TTC549 (cell line): ENCODE measurements around the gene FAM81B.

Experiments used
- FAIRE-seq: peaks from 2 replicates; lab custom pipeline; 2012; peaks lifted over from hg19 to GRCh38; lab: Jason Lieb, UNC

Gene FAM81B

DNA sequence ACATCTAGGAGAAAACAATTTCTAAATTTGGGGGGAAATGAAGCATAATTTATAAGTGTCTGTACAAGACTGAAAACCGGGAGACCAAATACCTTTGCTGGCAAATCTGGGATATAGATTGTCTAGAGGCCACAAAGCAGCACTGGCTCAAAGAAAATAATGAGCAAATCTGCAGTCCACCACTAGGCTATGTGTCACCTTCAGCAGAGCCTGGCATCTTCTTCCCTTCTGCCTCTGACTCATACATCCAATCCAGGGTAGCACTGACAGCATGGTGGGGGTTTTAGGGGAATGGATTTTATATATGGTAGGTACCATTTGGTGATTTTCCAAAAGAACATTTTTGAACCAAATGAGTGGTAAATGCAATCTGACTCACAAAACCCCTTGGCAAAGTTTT lies 12.8 kb downstream of the FAM81B start:
- FAIRE-seq, result no peak

DNA sequence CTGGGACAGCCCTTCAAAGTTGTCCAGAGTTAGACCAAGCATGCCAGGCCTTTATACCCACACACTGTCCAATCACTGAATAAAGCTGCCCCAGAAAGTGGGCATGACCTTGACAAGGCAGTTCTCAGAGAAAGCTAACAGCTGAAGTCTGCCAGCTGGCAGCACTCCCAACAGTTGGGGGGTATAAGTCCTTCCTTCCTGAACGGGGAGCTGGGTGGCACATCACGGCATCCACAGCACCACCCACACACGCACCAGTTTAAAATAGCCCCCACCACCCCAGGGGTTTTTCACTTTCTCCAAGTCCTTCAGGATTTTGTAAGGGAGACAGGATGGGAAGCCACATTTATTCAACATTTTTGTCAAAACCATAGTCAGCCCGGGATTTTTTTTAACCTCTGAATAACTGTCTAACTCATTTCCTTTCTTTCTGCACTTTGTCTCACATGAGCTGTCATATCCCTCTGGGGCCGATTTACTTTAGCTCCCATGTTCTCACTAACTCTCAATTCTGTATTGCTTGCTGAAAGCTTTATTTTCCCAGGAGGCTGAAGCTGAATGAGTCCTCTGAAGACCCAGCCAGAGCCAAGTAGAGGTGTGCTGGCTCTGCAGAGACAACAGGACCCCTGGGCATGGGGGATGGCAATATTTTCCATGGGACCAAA lies 15.4 kb downstream of the FAM81B start:
- no peak for FAIRE-seq

DNA sequence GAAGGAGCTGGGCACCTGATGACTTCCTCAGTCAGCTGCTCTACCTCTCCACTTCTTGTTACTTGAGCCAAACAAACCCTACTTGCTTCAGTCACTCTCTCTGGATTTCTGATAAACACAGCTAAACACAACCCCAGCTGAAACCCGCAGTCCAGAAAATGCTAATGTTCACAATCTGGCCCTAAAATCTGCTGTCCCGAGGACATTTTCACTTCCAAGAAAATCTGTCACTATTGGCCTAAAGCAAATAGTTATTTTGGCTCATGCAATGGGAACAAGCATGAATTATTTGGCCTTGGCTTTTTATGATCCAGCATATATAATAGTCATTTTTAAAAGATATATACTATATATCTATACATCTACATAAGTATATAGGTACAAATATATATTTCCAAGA lies 19.1 kb downstream of the FAM81B start:
- FAIRE-seq, result no peak

DNA sequence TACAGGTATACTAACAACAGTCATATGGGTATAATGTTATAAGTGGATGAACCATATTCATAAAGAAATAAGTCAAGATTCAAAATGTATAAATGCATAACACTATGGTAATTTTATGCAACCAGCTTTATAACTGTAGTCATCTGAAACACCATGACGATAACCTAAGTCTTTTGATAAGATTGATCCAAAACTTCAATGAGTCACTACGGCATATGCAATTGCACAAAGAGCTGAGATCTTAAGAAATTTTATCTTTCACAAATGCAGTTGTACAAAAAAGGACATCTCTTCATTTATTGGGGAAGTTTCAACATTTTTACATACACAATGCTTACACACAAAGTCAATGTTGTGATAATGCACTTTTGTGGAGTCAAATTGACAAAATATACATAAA lies 20.3 kb downstream of the FAM81B start:
- no peak for FAIRE-seq

DNA sequence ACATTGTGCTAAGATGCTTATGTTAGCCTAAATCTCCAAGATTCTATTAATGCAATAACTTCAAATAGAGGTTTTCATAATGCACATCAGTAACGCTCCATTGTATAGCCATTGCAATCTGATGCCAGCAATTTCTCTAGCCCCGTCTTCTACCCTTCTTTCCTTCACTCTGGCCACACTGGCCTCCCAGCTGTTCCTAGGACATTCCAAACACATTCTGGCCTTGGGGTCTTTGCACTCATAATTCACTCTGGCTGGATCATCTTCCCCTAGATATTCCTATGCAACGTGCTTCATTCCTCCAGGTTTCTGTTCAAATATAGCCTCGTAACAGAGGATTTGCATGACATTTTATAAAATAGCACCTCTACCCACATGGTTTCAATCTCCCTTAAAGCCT lies 23.3 kb downstream of the FAM81B start:
- FAIRE-seq, result no peak

DNA sequence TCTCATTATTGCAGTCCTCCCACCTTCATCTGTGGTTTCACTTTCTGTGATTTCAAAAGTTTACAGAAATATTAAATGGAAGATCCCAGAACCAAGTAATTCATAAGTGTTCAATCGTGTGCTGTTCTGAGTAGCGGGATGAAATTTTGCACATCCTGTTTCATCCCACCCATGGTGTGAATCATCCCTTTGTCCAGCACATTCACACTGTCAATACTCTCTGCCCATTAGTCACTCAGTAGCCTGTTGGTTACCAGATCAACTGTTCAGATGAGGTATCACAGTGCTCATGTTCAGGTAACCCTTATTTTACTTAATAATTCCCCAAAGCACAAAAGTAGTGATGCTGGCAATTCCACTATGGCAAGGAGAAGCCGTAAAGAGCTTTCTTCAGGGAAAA lies 26.8 kb downstream of the FAM81B start:
- FAIRE-seq, result no peak

DNA sequence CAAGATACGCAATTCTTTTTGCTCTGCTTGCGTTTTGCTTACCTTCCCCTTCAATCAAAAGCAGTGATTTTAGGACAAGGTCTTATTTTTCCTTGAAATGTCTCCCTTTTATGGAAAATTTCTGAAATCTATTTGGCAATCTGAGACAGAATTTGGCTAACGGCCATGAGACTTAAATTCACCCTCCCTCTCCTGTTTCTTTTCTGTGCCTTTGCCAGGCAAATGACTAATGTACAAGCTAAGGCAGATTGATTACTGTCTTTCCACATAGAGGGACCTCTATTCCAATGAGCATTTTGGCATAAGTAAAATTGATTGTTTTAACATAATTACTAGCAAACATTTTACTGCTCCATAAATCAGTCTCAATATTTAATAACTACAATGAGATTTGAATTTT lies 31.7 kb downstream of the FAM81B start:
- no peak for FAIRE-seq

DNA sequence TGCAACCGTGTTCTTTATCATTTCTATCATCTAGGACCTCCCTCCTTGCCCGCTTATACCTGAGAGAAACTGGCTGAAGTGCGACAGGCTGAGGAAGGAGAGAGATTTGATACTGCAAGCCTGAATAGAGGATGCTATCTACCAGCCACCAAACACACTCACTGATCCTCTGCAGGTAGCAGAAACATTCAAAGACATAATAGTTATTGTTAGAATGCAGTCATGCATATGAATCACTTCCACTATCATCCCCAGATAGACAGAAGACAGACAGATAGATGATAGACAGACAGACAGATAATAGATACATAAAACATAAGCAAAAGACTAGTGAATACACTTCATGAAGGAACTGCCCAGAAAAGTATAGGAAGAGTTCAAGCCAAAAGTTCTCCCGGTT lies 32.9 kb downstream of the FAM81B start:
- FAIRE-seq, result no peak

DNA sequence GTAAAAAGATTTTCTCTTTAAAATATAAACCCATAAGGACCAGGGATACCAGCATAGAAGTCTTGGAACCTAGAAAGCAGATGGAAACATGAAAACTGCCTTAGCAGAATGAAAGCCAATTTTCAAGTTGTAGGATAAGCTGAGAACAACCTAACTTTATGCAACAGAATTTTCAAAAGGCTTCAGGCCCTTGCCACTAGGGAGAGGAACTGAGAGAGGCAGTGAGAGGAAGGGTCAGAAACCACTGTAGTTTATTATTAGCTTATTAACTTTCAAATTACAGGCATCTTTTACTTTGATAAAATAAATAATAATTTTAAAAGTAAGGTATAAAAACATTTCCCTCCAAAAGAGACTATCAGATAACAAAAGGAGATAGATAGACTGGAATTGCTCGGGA lies 33.4 kb downstream of the FAM81B start:
- FAIRE-seq, result no peak

DNA sequence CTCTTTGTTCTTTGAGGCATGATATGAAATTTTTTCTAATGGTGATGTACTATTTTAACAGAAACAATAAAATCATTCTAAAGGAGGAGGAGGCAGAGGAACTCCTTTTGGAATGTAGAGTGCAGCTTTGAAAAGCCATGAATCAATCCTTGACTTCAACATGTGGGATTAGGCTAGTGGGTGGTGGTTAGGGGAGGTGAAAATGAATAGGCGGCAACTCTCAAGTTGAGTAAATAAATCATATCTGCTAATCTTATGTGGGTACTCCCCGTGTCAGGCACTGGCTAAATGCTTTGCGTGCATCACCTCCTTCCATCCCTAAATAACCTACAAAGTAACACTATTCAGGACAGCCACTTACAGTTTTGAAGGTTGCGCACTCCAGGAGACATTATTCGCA lies 35.1 kb downstream of the FAM81B start:
- FAIRE-seq, result no peak

DNA sequence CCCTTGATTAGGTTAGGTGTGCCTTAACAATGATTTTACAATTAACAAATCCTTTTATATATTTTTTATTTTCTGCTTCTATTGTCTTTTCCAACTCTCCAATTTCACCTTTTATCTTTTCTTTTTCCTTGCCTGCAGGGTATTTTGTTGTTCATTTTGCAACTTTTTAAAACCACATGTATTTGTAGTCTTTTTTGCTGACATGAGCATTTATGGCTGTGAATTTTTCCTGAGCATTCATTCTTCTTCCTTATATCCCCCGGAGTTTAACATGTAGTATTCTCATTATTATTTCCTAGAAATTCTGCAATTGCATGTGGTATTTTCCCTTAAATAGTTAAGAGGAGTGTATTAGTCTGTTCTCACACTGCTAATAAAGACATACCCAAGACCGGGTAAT lies 41.6 kb downstream of the FAM81B start:
- no peak for FAIRE-seq

DNA sequence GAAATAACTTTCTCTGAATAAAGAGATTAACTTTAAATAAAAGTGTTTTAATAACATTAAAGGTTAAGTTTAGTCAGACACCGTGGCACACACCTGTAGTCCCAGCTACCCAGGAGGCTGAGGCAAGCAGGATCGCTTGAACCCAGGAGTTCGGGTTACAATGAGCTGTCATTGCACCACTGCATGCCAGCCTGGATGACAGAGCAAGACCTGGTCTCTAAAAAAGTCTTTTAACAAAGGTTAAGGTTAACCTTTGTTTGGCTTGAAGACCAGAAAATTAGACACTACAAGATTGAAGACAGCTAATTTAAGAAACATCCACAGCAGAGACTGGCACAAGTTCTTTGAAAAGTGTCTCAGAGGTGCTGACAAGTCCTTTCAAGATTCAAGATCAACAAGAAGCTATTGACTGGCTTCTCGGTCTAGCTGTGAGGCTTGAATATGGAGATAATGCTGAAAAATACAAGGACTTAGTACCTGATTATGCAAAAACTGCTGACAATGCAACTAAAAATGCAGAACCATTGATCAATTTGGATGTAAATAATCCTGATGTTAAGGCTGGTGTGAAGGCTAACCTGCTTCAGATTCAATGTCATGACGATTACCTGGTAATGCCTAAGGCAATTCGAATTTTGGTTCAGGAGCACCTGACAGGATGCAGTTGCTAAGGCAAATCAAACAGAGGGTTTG lies 48.8 kb downstream of the FAM81B start:
- FAIRE-seq, result no peak

DNA sequence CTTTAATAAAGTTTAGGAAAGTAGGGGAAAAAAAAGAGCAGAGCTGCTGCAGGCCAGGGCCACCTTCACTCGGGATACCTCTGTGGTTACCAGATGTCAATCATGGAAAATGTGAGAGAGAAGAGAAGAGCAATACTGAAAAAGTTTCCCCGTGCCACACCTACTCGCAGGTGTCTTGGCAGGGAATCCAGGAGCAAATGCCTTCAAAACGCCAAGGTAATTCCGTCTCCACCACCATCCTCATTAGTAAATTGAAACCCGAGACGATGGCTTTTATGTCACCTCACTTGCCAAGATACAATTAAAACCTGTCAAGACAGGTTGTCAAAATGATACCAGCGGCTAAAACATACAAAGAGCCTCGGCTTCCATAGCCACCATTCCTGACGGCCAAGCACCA lies 49.7 kb downstream of the FAM81B start:
- no peak for FAIRE-seq

DNA sequence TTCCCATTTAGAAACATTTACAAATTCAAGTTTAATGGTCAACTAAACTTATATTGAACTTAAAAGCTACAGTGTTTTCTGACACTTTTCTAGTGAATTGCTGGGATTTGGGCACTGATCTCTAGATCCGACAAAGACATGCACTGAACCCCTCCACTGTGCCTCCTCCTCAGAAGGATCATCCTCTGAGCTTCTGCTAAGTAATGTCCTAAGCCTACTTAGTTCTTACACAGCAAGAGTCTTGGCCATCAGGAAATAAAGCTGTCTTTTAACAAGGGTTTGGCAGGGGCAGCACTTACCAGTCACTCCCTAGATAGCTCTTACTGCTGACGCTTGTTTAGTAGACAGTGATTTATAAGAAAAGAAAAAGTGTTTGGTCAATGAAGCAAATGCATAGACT lies 50.5 kb downstream of the FAM81B start:
- no peak for FAIRE-seq

DNA sequence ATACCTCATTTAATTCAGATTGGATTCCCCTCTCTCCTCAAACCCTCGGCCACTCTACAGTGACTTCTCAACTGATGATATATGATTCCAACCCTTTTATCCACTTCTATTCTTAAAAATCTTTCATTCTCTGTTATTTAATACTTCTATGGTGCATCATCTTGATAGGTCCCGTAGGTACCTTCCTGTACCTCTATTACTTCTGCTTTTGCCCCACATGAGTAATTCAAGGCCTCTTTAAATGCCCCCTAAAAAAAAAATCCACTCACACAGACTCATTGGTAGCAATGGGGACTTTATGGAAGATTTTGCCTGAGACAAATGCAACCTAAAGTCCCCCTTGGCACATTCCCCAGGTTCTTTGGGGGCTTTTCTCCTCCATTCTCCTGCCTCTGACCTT lies 54.3 kb downstream of the FAM81B start:
- FAIRE-seq, result no peak

DNA sequence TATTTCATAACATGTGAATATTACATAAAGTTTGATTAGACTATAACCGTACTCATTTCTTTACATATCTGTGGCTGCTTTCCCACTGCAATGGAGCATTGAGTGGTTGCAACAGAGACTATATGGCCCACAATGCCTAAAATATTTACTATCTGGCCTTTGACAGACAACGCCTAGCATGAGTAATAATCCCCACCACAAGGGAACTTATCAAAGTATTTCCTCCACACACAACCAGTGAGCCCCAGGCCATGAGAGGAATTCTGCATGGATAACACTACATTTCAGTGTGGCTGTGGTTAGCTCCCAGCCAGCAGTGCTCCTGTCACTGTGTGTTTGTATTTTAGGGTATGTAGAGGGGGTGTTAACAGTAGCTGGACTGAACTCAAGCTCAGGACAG lies 54.8 kb downstream of the FAM81B start:
- no peak for FAIRE-seq

DNA sequence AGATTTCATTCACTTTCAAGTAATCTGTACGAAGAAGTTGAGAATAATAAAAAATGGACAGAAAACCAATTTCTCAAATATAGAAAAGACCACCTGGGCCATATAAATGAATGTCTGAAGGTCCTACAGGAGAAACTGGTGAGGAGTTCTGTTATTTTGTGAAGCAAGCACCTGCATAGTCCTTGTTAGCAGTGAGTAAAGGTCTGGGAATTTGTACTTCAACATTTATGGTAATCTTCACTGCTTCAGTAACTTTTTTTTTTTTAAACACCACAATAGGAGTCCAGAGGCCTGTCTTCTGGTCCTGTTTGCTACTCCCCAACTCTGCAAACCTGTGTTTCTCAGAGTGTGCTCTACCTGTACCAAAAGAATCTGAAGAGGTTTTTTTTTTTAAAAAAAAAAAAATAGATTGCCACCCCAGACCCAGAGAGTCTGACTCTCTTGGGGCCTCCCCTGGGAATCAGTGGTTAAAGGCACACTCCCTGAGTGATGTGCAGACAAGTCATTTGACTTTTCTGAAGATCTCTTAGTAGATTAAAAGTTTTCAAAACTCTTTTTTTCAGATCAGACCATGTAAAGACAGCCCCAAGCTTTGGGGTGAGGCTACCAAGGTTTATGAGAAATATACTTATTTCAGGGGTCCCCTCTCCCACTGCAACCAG lies 55.5 kb downstream of the FAM81B start:
- FAIRE-seq, result no peak

DNA sequence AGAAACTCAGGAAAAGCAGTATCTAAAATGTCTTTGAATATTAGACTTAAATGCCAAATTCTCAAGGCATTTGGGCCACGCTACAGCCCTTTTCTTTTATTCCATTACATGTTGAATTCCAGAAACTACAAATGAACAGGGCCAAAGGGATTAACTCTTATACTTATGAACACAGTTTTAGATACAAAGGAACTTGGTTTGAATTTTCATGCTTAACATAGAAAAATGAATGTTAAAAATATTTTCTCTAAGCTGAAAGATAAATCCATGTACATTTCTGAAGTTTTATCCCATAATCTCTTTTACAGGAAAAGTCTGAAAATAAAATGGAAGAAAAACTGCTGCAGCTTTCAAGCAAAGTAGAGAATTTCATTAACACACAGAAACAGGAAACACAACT lies 56.8 kb downstream of the FAM81B start:
- no peak for FAIRE-seq

DNA sequence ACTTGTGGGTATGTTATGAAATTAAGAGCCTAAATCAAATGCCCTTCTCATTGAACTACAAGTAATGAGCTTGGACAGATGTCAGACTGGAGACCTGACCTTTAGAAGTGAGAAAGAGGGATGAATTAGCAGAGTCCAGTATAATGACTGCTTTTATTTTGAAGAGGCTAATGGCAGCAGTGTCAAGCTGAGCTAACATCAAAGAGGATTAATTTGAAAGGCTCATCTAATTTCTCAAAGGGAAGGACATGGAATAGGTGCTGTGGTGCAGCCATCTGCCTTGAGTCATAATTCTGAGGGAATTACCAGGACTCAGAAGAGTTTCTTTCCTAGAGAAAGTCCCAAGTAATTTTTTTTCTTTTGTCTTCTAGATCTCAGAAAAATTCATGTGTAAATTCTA lies 57.6 kb downstream of the FAM81B start:
- no peak for FAIRE-seq

DNA sequence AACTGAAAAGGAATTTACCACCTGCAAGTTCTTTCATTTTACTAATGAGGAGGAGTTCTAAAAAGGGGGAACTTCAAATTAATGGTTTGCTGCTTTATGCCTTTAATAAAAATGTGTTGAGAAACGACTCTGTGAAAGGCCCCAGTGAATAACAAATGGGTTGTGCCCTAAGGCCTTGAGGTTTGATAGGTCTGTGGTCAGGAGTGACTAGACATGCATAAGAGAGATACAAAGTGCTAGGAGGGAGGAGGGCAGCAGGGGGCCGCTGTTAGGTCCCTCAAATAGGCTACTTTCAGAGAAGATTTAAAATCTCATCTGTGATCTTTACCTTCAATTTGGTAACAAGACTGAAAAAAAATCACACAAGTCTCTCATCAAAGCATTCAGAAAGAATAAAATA lies 58.3 kb downstream of the FAM81B start:
- no peak for FAIRE-seq

DNA sequence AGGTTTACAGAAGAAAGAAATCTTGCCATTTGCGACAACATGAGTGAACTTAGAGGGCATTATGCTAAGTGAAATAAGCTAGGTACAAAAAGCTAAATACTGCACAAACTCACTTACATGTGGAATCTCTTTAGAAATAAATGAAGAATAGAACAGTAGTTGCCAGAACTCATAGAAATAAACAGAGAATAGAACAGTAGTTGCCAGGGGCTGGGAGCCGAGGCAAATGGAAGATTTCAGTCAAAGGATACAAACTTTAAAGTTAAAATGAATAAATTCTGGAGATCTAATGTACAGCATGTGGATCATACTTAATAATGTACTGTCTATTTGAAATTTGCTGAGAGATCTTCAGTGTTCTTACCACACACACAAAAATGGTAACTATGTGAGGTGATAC lies 63.4 kb downstream of the FAM81B start:
- FAIRE-seq, result no peak

DNA sequence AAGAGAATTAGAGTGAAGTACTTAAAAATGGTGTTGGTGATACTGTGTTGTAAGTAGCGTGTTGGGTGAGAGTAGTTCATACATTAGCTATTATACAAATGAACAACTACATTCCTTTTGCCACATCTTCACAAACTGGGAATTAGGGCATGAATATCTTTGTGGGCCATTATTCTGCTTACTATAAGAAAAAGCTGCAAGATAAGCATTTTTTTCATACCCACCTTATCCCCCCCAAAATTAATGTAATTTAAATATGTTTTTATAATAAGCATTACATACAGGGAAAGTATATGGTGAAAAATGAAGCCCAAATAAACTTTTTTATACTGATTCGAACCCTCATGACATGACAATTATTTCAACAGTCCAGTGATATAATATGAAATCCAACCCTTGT lies 69.5 kb downstream of the FAM81B start:
- FAIRE-seq, result no peak

DNA sequence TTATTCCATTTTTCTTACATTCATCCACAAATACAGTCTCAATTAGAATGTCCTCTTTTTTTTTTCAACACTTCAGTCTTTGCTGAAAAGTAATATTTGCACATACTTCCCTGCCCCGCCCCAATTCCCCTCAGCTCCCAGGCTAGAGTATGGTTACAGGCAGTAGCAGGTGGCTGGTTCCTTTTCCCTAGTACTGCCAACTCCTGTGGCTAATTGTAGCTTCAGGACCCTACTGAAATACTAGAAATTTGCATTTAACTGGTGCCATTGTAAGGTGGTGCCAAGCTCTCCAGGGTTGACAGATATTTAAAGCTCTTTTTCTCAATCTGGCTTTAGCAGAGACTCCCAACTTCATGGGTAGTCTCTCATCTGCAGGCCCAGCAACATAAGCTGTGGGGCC lies 80.3 kb downstream of the FAM81B start:
- no peak for FAIRE-seq

DNA sequence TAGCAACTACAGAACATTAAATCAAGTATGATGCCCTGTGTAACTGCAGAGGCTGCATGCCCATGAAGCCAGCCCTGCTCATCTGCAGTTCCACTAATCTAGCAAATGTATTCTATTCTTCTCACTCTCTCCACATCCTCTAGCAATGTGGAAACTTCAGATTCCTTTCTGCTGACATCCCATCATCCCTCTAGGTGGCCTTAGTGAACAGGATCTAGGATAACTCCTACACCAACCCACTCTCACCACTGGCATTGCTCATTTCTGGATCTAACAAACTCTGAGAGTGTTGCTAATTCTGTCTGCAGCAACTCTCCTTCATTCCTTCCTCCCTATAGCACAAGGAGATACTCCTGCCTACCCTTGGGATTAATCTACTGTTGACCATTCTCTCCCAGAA lies 80.8 kb downstream of the FAM81B start:
- no peak for FAIRE-seq
